ENCODE results near the gene NUP160.
"Not testable (repeated sequence)": the region's sequence is repeated elsewhere in the genome, so short reads cannot be mapped to it uniquely, and the experiment has no call there.

GRCh38 chr11:47790017-47790416, 58.1 kb downstream of the NUP160 start:
- TF ChIP-seq CTCF, POLR2A (IDR thresholded peaks at IDR 0.05): not testable (repeated sequence)
